Psoas muscle (tissue), 8 donors: ENCODE results near the gene UROD. TPM values are rescaled to one million over a fixed set of nuclear protein-coding genes. Genes with fewer than 3 reads are reported as not detected.

Source experiments
- ATAC-seq, 4 donors: fragments of 200-7000 bp; cut with Tn5 transposase; one replicate each; pipeline ENCODE4 v1.9.1; 2020; ENCODE audit warnings: moderate library complexity in 3 of 4, mild to moderate bottlenecking in 2 of 4
- DNase-seq, 2 donors: peaks; one replicate each; pipeline ENCODE4 v3.0.0-alpha.2; 2020
- H3K27ac ChIP-seq: fragments of 200-600 bp; one replicate; pipeline ENCODE4 v1.8.0; 2022
- H3K27me3 ChIP-seq, 3 donors: fragments of 200-600 bp in 1 of 3; one replicate each; pipeline versions ENCODE4 v1.6.1 to v1.8.0; 2013 to 2022; ENCODE audit warnings: low read length in 2 of 3, mild to moderate bottlenecking in 2 of 3, moderate library complexity in 1 of 3; ENCODE audit not compliant: insufficient read depth in 3 of 3
- H3K36me3 ChIP-seq, 2 donors: fragments of 200-600 bp in 1 of 2; one replicate each; pipeline versions ENCODE4 v1.6.1 to v1.8.0; 2013 to 2022; ENCODE audit warnings: low read depth in 1 of 2, mild to moderate bottlenecking in 1 of 2, moderate library complexity in 1 of 2; ENCODE audit not compliant: insufficient read depth in 1 of 2
- H3K4me1 ChIP-seq: fragments of 200-600 bp; one replicate; pipeline ENCODE4 v1.8.0; 2022
- H3K4me3 ChIP-seq: fragments of 200-600 bp; one replicate; pipeline ENCODE4 v1.8.0; 2022; ENCODE audit warnings: mild to moderate bottlenecking
- H3K9me3 ChIP-seq: fragments of 200-600 bp; one replicate; pipeline ENCODE4 v1.8.0; 2022
- WGBS, 3 donors: extraction: QIAGEN DNeasy Blood & Tissue Kit; methylation state at CpG; one replicate each; pipeline versions ENCODE4 v1.1.6 to v1.1.7; 2013; 5-methylcytosine and 5-hydroxymethylcytosine counted together
- intact Hi-C, 2 donors: fragments of 100-400 bp; cut with DNase I; formaldehyde crosslinking; loops; one replicate each; pipeline versions ENCODE4 v1.11.0 to v1.14.2; 2022
- polyA plus RNA-seq, 3 donors: library from polyadenylated mRNA; stranded (reverse); fragments of 200-250 nt; gene quantifications; one replicate each; pipeline ENCODE4 v1.2.3, GENCODE V29; 2013
- total RNA-seq, 4 donors: library from RNA; stranded (reverse); fragmentation: NEBNext Ultra II Directional in 2 of 4; extraction: Animal tissue kit (Norgen Biotek cat#: 25700) in 2 of 4; gene quantifications; one replicate each; pipeline versions ENCODE4 v1.2.1 to v1.2.4, GENCODE V29; 2021 to 2023
- TF ChIP-seq, protein P1 (sequence below): fragments of 200-600 bp; IDR thresholded peaks from one replicate; pipeline ENCODE4 v1.8.0; 2022; ENCODE audit warnings: antibody characterized with exemption
- donor health status: healthy with polysubstance abuse.
- donor health status: DM: no; HTN: no; CAD: no; lungs with moderate emphysema.
- donor health status: Bipolar disorder and iron deficiency.
- donor health status: healthy.
- donor health status: DM: yes; HTN: yes; CAD: no.
- donor health status: DM: no; HTN: no; CAD: no.
- donor health status: DM: no; HTN: no; CAD: no.
- donor health status: DM: yes; HTN: yes; CAD: no.

UROD gene
- total and polyA plus RNA-seq, 7 donors: 50.4 to 79.6 (median 64.6) TPM

DNA sequence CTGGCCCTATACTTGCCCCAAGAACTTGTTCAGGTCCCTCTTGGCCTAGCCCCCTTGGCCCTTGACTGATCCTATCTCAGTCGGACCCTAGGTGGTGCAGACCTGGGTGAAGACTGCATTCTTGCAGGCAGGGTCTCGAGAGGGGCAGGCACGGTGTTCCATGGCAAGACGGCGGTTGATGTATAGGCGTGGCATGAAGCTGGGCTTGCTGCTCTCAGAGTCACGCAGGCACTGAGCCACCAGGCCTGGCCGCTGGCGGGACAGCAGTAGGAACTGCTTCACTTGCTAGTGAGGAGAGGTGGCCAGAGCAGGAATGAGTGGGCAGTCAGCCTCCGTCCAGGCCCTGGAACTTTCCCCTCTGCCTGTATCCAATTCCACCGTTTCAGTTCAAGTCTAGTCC is 4.7 kb upstream of the UROD start:
- no peak for DNase-seq
- peaks cover 14 to 78% of the 10 kb centered on the region in 2 donors for H3K36me3 ChIP-seq
- no peak for ATAC-seq
- H3K4me3 ChIP-seq: no peak overlapping the region
- no peaks in the 10 kb centered on the region for H3K27me3 ChIP-seq
- WGBS, 3 donors: 76 to 84% (median 77%) methylated on average over 11 of the region's 11 CpGs
- no peaks in the 10 kb centered on the region for H3K9me3 ChIP-seq
- intact Hi-C loops: loop anchor here in 1 of 2 donors (10.0 kb wide), 1 partner anchor 173 kb away; no protein-coding TSS in a partner anchor
- no peak overlapping the region for H3K27ac ChIP-seq
- H3K4me1 ChIP-seq: peaks cover 14% of the 10 kb centered on the region
- TF ChIP-seq, protein P1, sequence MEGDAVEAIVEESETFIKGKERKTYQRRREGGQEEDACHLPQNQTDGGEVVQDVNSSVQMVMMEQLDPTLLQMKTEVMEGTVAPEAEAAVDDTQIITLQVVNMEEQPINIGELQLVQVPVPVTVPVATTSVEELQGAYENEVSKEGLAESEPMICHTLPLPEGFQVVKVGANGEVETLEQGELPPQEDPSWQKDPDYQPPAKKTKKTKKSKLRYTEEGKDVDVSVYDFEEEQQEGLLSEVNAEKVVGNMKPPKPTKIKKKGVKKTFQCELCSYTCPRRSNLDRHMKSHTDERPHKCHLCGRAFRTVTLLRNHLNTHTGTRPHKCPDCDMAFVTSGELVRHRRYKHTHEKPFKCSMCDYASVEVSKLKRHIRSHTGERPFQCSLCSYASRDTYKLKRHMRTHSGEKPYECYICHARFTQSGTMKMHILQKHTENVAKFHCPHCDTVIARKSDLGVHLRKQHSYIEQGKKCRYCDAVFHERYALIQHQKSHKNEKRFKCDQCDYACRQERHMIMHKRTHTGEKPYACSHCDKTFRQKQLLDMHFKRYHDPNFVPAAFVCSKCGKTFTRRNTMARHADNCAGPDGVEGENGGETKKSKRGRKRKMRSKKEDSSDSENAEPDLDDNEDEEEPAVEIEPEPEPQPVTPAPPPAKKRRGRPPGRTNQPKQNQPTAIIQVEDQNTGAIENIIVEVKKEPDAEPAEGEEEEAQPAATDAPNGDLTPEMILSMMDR: no peak

DNA sequence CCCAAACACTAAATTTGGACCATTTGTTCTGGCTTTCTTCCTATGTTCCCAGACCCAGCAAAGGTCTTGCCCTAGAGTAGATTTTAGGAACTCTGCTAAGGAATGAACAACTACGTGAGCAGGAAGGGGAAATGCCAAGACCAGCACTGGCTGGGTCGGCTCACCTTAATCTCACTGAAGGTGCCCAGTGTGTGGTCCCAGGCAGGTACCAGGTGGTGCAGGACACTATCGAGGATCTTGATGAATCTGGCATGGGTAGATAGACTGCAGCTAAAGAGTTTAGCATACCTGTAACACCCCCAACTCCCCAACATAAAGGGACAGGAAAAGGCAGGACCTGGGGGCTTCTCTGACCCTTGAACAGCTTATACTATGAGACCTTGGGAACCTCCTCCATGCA is 4.0 kb upstream of the UROD start:
- no peaks in the 10 kb centered on the region for H3K27me3 ChIP-seq
- intact Hi-C loops: loop anchor here in 1 of 2 donors (10.0 kb wide), 1 partner anchor 173 kb away; no protein-coding TSS in a partner anchor
- ATAC-seq: no peak
- H3K27ac ChIP-seq: no peak overlapping the region
- DNase-seq: no peak
- 84 to 92% (median 88%) methylated on average over 3 of the region's 3 CpGs for WGBS, 3 donors
- peaks cover 14 to 72% of the 10 kb centered on the region in 2 donors for H3K36me3 ChIP-seq
- H3K4me1 ChIP-seq: peaks cover 17% of the 10 kb centered on the region
- H3K9me3 ChIP-seq: no peaks in the 10 kb centered on the region
- no peak overlapping the region for H3K4me3 ChIP-seq
- TF ChIP-seq, protein P1: no peak

DNA sequence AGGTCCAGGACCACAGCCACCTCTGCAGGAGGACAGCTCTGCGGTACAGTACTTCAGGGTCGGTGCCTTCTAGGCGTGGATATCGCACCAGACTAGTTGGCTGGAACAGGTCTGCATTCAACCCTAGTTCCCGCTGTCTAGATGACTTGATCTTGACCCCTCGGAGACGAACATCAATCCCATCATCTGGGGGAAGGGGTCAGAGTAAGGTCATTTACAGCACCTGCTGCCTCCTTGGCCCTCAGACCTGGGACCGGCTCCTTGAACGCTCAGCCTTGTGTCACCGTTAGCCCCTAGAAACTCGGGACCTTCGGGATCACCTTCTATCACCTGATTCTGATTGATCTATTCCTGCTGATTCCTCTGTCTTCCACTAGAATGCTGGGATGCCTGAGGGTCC is 3.5 kb upstream of the UROD start:
- Histone ChIP-seq H3K36me3 (peaks cover 13 to 72% of the 10 kb centered on the region in 2 donors), H3K4me3 (no peak overlapping the region), H3K27me3 (no peaks in the 10 kb centered on the region), H3K4me1 (peaks cover 21% of the 10 kb centered on the region), H3K9me3 (no peaks in the 10 kb centered on the region), H3K27ac (no peak overlapping the region)
- intact Hi-C loops: loop anchor here in 1 of 2 donors (10.0 kb wide), 1 partner anchor 174 kb away; no protein-coding TSS in a partner anchor
- WGBS, 3 donors: 88 to 90% (median 89%) methylated on average over 12 of the region's 12 CpGs
- TF ChIP-seq, protein P1: no peak
- DNase-seq (no peak), ATAC-seq (no peak)

DNA sequence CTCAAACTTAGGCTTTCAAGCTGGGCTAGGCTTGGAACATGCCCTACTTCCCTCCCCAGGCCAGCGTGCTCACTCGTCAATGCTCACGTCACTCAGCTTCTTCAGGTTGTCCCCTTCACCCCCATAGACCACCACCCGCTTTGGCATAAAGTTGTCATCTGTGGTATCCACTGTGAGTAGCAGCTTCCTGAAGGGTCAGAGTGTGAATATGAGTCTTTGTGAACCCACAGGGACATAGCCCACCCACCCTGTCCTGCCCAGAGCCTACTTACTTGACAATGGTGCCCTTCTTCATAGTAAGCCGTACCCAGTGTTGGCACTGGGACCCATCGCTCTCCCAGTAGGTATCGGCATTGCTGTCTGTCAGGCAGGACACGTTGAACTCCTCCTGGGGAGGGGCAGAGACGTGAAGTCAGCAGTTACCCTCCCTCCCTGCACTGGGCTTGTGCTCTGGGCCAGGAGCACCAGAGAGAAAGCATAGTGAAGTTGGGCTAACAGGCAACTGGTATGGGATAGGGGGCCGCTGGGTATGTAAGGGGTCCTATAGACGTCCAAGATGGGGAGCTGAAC is 2.7 kb upstream of the UROD start:
- H3K27me3 ChIP-seq: no peaks in the 10 kb centered on the region
- 88 to 90% (median 89%) methylated on average over 11 of the region's 11 CpGs for WGBS, 3 donors
- DNase-seq (no peak), ATAC-seq (no peak)
- no peaks in the 10 kb centered on the region for H3K9me3 ChIP-seq
- TF ChIP-seq, protein P1: no peak
- H3K4me1 ChIP-seq: peaks cover 22% of the 10 kb centered on the region
- intact Hi-C loops: loop anchor here in 1 of 2 donors (10.0 kb wide), 1 partner anchor 175 kb away; no protein-coding TSS in a partner anchor
- peak overlapping the region; percentile 100 for H3K4me3 ChIP-seq
- no peak overlapping the region for H3K27ac ChIP-seq
- peaks cover 11 to 72% of the 10 kb centered on the region in 2 donors for H3K36me3 ChIP-seq
